HG03442 (cell line): ENCODE data around the gene NBAS.
A peak's percentile ranks its signal among the peaks of the same experiment; 100 is the strongest.
"Not testable (repeated sequence)": the region's sequence is repeated elsewhere in the genome, so short reads cannot be mapped to it uniquely, and the experiment has no call there.

Experiments
- ATAC-seq: cut with Tn5 transposase; IDR thresholded peaks from one replicate; pipeline ENCODE4 v1.9.1; 2021; ENCODE audit warnings: mild to moderate bottlenecking, moderate library complexity; ENCODE audit not compliant: unreplicated experiment

The NBAS gene

DNA sequence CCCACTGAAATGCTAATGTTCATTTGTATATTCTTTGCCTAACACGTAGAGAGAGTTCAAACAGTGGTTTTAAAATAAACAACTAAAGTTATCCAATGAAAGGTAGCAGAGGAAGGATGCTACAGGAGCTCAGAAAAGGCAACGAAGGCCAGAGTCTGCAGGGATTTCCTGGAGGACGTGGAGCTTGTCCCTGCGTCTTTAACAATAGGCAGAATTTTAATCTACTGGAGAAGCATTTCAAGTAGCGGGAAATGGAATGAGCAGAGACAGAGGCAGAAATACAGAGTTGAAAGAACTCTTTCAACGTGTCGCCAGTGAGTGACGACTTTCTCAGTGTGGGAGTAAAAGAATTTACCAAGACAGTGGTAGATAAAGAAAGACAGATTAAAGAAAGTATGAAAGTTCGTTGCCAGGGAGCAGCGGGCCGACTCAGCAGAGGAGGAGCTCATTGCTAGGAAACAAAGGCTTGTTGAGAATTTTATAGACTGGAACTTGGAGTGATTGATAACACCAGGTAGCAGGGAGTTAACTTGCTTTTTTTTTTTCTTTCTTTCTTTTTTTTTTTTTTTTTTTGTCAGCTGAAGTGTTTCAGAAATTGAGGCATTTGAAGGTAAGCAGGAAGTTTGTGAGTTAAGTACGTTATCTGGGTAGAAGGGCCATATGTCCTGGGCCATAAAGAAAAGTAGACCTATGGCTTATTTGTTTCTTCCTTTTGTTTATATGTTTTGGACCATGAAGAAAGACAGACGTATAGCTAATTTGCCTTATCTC, 625 bp upstream of the NBAS start:
- peak; percentile 19 for ATAC-seq

DNA sequence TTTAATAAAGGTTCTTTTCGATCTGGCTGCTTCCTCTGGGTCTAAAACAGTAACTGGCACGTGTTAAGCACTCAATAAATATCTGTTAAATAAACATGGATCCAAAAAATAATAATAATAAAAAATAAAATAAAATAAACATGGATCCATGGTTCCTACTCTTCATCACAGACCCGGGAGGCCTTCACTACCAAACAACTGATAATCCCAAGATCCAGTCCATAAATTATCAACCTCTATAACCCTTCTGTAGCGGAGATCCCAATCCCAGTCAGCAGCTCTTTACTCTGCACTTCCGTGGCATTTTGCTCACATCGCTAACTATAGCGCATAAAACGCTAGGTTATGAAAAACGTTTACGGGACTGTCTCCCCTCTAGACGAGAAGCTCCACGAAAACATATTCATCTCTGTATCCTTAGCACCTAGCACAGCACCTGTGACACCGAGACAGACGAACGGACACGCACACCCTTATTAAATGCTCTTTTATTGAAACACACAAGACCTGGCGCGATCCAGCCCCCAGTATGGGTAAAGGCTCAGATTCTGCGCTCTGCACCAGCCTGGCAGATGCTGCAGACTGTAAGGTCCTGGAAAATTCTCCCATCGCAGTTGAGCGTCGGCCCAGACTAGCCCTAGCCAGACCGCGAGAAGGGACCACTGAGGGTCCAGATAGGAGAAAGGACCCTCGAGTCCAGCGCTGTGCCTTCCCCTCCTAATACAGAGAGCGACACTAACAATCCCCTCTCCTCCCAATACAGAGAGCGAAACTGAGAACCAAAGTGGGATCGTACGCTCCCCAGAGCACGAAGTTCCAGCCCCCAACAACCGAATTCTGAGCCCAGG, 770 bp downstream of the NBAS start:
- peak; percentile 36 for ATAC-seq

DNA sequence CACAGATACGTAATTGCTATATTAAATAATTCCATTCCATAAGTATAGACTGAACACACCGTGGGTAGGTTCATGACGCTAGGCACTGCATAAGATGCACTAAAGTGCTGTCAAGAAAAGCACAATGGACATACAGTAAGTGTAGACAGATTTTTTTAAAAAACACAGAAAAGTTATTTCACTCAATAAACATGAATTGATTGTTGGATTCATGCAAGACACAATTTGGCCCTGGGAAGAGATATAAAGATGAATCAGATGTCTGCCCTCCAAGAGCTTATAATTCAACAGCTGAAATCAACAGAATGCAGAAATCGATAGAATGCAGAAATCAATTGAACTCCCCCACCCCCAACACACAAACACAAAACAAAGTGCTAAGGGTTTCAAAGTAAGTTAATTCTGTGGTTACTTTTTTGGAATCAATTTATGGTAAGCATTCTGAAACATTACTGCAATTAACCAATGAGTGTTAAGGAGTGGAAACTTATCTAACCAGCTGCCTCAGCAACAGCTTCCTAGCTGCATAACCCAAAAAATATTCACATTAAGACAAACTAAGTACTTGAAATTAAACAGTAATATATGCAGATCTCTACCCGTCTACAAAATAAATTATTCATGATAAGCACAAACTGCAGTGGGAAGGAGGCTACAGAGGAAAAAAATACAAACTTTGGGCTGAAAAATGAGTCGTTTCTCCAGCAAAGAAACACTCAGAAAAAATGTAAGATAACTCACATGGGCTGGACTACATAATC, 1.6 kb downstream of the NBAS start:
- ATAC-seq = no peak

DNA sequence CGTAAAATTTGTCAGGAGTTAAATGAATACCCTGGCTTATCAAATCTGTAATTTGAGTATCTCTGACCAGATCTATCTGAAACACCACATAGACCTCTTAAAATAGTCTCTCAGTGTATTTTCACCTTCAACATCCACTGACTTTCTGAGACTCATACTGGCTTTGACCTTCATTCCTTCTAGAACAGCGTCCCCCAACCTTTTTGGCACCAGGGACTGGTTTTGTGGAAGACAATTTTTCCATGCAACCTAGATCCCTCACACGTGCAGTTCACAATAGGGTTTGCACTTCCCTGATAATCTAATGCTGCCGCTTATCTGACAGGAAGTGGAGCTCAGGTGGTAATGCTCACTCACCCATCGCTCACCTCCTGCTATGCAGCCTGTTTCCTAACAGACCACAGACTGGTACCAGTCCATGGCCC, 3.2 kb downstream of the NBAS start:
- ATAC-seq = no peak

DNA sequence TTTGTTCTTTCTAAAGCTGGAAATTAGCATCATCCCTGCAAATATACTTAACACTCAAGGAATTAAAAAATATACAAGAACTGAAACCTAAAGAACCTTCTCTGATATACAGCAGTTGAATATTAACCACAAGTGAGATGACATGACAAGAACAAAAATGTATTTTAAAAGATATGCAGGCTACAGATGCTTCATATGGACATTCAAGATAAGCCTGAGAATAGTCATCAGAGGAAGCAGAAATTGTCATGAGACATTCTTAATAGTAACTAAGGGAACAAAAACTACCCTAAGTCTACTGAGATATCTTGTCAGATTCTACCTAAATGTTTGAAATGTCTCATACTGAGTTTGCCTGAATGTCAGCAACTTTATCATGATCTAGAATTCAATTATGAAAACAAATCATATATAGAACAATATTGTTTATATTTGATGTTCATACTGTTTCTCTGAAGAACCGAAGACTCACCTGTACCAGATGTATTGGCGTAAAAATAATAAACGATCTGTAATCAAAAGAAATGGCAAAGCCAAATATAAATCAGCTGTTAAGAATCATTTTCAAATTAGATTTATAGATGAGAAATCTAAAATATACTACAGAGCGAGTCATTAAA, 4.7 kb downstream of the NBAS start:
- ATAC-seq = no peak

DNA sequence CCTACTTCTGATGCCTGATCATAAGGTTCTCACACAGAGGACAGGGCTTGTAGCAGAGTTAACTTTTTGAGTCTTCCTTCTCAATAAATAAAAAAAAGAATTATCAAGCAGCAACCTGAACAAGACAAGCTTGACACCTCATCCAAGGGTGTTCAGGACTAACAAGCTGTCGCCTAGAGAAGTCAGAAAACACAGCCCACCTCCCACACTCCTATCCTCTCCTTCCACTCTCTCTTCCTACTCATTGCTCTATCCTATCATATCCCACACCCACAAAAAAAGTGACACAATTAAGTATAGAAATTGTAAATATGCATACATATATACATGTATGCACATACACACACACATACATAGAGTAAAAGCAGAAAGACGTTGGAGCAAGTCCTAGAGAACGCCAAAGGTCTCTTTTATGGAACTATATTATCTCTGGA, 5.4 kb downstream of the NBAS start:
- ATAC-seq = no peak

DNA sequence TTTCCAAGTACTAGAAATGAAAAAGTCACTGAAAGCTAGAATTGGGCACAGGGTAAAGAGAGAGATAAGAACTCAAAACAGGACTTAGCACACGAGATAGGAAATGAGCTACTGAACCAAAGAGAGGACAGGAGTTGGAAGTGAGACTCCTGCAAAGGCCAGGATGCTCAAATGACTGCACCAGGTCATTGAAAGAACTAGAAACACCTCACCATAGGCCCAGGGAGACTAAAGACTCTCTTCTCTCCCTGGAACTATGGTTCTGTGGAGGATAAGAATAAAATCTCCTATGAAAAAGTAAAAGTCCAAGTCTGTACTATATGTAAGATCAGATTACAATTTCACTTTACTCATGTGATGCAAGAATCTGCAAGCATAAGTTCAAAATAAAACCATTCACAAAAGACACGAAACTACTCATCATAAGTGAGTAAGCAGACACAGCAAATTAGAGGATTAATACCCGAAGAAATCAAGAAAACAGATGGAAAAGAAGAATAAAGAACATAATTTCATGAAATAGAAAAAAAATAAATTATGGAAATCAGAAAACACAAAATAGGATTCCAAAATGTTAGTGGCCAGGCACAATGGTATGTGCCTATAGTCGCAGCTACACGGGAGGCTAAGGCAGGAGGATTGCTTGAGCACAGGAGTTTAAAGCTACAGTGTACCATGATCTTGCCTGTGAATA, 6.5 kb downstream of the NBAS start:
- ATAC-seq = no peak

DNA sequence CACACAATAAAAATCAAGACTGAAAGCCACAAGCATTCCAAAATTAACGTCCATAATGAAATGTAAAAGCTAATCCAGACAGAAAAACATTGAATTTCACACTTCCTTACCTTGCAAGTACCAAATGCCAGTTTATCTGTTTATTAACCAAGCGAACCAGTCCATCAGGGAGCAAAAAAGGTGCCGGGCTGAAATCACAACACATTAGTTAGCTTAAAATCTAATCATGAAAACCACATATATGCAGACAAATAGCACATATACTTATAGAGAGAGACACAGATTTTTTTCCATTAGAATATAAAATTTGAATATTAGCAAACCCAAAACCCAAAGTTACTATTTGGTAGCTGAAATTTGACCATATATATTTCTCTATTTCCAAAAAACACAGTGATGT, 7.2 kb downstream of the NBAS start:
- ATAC-seq = no peak

DNA sequence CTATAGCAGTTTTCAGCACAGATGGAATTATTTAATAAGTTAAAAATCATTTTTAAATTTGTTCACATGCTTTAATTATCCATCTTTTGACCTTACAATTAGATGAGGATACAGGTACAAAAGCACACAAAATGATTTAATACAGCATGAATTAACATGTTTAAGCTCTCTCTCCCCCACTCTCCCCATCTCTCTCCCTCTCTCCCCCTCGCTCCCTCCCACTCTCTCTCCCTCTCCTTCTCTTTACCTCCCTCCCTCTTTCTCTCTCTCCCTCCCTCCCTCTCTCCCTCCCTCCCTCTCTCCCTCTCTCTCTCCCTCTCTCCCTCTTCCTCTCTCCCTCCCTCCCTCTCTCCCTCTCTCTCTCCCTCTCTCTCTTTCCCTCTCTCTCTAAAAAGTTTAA, 7.6 kb downstream of the NBAS start:
- ATAC-seq = no peak

DNA sequence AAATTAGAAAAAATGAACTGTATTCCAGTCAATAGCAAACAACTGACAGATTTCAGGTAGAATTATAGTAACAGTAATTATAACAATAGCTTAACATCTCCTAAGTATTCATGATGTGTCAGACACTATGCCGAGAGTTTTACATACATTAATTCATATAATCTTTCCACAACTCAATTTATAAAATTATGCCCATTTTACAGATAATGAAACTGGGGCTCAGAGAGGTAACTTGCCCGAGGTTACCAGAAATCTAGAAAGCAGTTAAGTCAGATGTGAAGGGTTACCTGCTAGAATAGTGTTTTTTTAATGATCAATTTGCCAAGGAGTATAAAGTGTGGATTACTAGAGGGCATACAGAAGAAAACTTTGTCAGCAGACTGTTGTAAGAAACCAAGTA, 12.2 kb downstream of the NBAS start:
- ATAC-seq = no peak

DNA sequence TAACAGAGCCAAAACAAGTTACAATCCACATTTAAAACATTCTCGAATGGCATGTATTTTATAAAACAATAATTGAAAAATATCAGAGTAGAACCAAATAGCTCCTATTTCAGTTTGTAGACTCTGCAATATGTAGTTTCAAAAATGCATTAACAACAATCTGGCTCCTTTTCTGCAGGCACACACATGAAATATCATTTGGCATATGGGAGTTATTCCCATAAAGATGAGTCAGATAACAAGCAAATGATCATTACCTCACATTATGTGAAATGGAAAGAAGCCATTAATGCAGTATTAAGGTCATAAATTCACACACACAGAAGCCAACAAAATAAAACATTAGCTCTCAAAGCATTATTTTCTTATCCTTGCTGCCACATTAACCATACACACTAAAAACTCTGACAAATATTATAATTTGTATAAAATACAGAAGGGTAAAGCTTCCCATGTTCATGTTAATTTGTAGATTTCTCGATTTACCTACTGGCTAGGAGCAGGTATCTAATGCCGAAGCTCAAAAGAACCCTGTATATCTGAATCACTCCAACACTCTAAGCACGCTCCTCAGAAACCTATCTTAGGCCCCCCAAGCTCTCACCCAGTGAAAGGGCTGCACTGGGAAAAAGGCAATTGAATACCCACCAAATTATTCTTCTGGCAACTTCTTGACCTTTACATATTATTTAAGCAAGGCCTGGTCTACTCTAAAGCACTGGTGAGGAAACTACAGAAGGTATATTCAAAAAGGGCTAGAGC, 13.8 kb downstream of the NBAS start:
- ATAC-seq = no peak

DNA sequence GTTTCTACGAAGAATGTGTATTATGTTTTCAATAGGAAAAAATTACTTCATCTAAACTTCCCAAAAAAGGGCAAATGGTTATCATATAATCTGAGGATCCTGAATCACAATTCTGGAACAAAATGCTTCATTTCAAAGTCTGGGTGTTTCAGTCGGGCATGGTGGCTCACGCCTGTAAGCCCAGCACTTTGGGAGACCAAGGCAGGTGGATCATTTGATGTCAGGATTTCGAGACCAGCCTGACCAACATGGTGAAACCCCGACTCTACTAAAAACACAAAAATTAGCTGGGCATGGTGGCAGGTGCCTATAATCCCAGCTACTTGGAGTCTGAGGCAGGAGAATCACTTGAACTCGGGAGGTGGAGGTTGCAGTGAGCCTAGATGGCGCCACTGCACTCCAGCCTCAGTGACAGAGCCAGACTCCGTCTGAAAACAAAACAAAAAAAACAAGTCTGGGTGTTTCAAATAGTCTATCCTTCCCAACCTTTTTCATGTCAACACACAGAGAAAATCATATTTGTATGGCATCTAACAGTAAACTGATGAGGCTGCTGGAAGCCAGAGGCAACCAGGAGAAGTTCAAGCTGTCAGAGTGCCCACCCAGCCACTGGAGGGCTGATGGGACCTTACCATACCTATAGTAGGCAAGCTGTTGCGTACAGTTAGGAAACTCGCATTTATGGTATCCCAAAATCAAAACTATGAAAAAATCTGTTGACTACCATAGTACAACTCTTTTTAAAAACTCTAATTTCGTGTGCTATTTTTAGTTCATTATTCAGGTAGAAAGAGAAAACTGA, 14.6 kb downstream of the NBAS start:
- no peak for ATAC-seq

DNA sequence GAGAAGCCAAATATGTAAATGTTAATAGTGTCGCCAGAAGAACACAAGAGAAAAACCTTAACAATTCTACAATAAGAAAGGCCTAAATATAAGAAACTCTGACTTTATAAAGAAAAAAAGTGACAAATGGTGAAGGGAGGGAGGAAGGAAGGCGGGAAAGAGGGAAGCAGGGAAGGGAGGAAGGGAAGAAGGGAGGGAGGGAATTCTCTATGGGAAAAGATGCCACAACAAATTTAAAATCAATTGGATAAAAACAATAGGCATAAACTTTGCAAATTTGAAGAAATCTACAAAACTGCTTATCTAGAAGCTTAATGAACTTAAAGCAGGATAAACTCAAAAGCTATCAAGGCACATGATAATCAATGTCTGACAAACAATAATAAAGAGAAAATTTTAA, 16.9 kb downstream of the NBAS start:
- ATAC-seq = no peak

DNA sequence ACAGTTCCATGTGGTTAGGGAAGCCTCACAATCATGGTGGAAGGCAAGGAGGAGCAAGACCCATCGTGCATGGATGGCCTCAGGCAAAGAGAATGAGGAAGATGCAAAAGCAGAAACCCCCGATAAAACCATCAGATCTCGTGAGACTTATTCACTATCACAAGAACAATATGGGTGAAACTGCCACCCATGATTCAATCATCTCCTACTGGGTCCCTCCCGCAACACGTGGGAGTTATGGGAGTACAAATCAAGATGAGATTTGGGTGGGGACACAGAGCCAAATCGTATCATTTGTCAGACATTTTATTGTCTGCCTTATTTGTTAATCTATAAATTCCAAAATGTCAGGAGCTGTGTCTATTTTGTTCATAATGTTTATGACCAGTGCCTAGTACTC, 17.6 kb downstream of the NBAS start:
- ATAC-seq = no peak

DNA sequence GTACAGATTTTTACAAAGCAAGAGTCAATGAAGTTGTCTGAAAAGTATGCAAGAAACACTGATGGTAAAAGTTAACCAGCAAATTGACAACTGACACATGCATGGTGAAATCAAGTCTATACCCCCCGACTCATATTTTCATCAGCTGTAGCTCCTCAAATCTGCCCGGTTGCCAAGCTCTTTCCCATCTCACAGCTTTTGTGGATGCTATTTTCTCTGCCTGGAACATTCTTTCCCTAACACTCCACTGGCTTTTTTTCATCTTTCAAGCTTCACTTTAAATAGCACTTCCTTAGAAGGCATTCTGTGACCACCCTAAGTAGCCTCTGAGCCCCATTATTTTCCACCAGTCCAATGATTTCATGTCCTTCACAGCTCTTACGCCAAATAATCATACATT, 18.1 kb downstream of the NBAS start:
- ATAC-seq = no peak

DNA sequence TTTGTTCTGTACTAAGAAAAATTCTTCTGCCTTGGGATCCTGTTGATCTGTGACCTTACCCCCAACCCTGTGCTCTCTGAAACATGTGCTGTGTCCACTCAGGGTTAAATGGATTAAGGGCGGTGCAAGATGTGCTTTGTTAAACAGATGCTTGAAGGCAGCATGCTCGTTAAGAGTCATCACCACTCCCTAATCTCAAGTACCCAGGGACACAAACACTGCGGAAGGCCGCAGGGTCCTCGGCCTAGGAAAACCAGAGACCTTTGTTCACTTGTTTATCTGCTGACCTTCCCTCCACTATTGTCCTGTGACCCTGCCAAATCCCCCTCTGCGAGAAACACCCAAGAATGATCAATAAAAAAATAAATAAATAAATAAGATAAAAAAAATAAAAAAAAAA, 18.9 kb downstream of the NBAS start:
- not testable (repeated sequence) for ATAC-seq

DNA sequence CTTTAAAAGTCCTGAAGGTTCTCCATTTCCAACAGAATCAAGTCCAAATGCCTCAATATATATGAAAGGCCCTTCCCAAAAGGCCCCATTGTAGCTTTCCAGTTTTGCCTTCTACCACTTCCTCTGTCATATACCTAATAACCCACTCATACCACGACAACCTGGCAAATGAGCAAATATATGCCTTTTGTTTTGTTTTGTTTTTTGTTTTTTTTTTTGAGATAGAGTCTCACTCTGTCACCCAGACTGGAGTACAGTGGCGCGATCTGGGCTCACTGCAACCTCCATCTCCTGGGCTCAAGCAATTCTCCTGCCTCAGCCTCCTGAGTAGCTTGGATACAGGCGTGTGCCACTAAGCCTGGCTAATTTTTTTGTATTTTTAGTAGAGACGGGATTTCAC, 20.6 kb downstream of the NBAS start:
- not testable (repeated sequence) for ATAC-seq

DNA sequence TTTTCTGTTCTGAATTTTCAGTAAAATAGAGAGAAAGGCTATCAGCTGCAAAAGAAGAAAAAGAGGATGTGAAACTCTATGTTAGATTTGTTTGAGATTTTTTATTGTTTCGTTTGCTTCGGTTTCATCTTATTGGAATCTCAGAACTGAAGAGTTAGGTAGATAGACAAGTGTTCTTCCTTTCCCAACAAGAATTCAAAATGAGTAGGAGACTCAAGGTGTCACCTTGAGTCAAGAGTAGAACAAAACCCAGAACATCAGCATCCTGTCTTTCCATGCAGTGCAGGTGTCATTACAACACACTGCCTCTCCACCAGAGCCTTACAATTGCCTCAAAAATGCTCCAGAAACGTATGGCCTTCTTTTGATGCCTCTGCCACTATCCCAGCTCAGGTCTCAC, 21.1 kb downstream of the NBAS start:
- ATAC-seq = peak; percentile 68

DNA sequence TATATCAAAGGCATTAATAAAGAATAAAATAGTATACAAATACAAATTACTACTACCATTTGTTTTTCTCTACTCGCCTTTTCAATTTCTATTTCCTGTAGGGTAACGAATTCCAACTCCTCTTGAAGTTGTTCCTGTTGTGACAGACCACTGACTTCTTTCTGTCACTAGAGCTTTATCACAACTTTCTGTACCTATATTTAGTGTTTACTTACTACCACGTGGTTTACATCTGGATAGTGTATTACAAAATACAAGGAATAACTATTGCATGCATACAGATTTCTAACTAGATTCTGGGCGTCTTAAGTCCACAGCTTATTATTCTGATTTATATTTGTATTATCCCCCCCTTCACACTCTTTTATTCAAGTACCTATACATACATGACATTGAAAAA, 22.3 kb downstream of the NBAS start:
- ATAC-seq = no peak
